Upper lobe of right lung (tissue), 1 donor: ENCODE measurements around the gene AP5S1. TPM values are rescaled to one million over a fixed set of nuclear protein-coding genes. Genes with fewer than 3 reads are reported as not detected.
"Not testable (repeated sequence)": the region's sequence is repeated elsewhere in the genome, so short reads cannot be mapped to it uniquely, and the experiment has no call there.

Experiments used
- ATAC-seq: fragments of 200-7000 bp; cut with Tn5 transposase; one replicate; pipeline ENCODE4 v1.9.1; 2020; ENCODE audit warnings: mild to moderate bottlenecking, moderate library complexity
- DNase-seq: peaks from one replicate; pipeline ENCODE4 v3.0.0-alpha.2; 2020
- H3K27ac ChIP-seq: fragments of 200-600 bp; one replicate; pipeline ENCODE4 v1.8.0; 2022
- H3K27me3 ChIP-seq: fragments of 200-600 bp; one replicate; pipeline ENCODE4 v1.8.0; 2022; ENCODE audit warnings: mild to moderate bottlenecking
- H3K36me3 ChIP-seq: fragments of 200-600 bp; one replicate; pipeline ENCODE4 v1.8.0; 2022
- H3K4me1 ChIP-seq: fragments of 200-600 bp; one replicate; pipeline ENCODE4 v1.8.0; 2022
- H3K4me3 ChIP-seq: fragments of 200-600 bp; one replicate; pipeline ENCODE4 v1.8.0; 2022; ENCODE audit warnings: mild to moderate bottlenecking
- H3K9me3 ChIP-seq: fragments of 200-600 bp; one replicate; pipeline ENCODE4 v1.8.0; 2022
- CTCF ChIP-seq: fragments of 200-600 bp; IDR thresholded peaks from one replicate; pipeline ENCODE4 v1.8.0; 2022; ENCODE audit warnings: antibody characterized with exemption
- intact Hi-C: fragments of 100-400 bp; cut with DNase I; formaldehyde crosslinking; loops from one replicate; pipeline ENCODE4 v1.11.0; 2022
- total RNA-seq: library from RNA; stranded (reverse); fragmentation: NEBNext Ultra II Directional; extraction: Animal tissue kit (Norgen Biotek cat#: 25700); gene quantifications from one replicate; pipeline ENCODE4 v1.2.1, GENCODE V29; 2021
- donor health status: DM: no; HTN: yes; CAD: no; lungs with severe emphysema.

AP5S1 gene
- total RNA-seq, 1 donor from 2014 or later = 13.1 TPM

- ATAC-seq = no peak
- Histone ChIP-seq H3K4me3 (no peak overlapping the region), H3K4me1 (peaks cover 18% of the 10 kb centered on the region), H3K27me3 (no peaks in the 10 kb centered on the region), H3K9me3 (no peaks in the 10 kb centered on the region), H3K36me3 (peaks cover 42% of the 10 kb centered on the region), H3K27ac (no peak overlapping the region)
- no peak for TF ChIP-seq CTCF
- intact Hi-C loops = loop anchor here (5.0 kb wide), 1 partner anchor 35 kb away; the partner anchor contains the start of gene CENPB
- DNase-seq = no peak
Observed at GRCh38 chr20:3821996-3822395, 1.6 kb downstream of the AP5S1 start.

GRCh38 chr20:3823881-3824280 is 3.5 kb downstream of the AP5S1 start:
- intact Hi-C loops = loop anchor here (5.0 kb wide), 1 partner anchor 37 kb away; the partner anchor contains the start of gene CENPB
- Histone ChIP-seq H3K4me1 (peaks cover 14% of the 10 kb centered on the region), H3K4me3 (no peak overlapping the region), H3K27ac (no peak overlapping the region), H3K9me3 (no peaks in the 10 kb centered on the region), H3K27me3 (no peaks in the 10 kb centered on the region), H3K36me3 (peaks cover 42% of the 10 kb centered on the region)
- ATAC-seq (no peak), DNase-seq (no peak)
- no peak for TF ChIP-seq CTCF

- Histone ChIP-seq H3K4me3 (no peak overlapping the region), H3K27me3 (no peaks in the 10 kb centered on the region), H3K36me3 (peaks cover 42% of the 10 kb centered on the region), H3K9me3 (no peaks in the 10 kb centered on the region), H3K4me1 (peaks cover 8% of the 10 kb centered on the region), H3K27ac (no peak overlapping the region)
- no peak for TF ChIP-seq CTCF
- intact Hi-C loops = no loop called here
- no peak for DNase-seq
- ATAC-seq = no peak
Observed at GRCh38 chr20:3825526-3825925, 5.2 kb downstream of the AP5S1 start.

GRCh38 chr20:3826420-3826819 is 6.1 kb downstream of the AP5S1 start:
- peaks cover 42% of the 10 kb centered on the region for H3K36me3 ChIP-seq

GRCh38 chr20:3828798-3829197 is 8.5 kb downstream of the AP5S1 start:
- no peak for TF ChIP-seq CTCF
- Histone ChIP-seq H3K27me3 (no peaks in the 10 kb centered on the region), H3K4me1 (no peaks in the 10 kb centered on the region), H3K27ac (no peak overlapping the region), H3K9me3 (no peaks in the 10 kb centered on the region), H3K4me3 (no peak overlapping the region), H3K36me3 (peaks cover 23% of the 10 kb centered on the region)
- no peak for ATAC-seq
- intact Hi-C loops = no loop called here
- DNase-seq = no peak

More at GRCh38 chr20:3826420-3826819, 6.1 kb downstream of the AP5S1 start:
- intact Hi-C loops = no loop called here
- DNase-seq = no peak
- Histone ChIP-seq H3K4me1 (peaks cover 3% of the 10 kb centered on the region), H3K27me3 (no peaks in the 10 kb centered on the region), H3K4me3 (no peak overlapping the region), H3K9me3 (no peaks in the 10 kb centered on the region), H3K27ac (no peak overlapping the region)
- no peak for TF ChIP-seq CTCF
- no peak for ATAC-seq

- intact Hi-C loops, DNase-seq, H3K27me3 ChIP-seq, H3K4me3 ChIP-seq, ATAC-seq, H3K4me1 ChIP-seq, H3K27ac ChIP-seq, H3K9me3 ChIP-seq: not testable (repeated sequence)
- H3K36me3 ChIP-seq = peaks cover 14% of the 10 kb centered on the region
Observed at GRCh38 chr20:3829891-3830290, 9.5 kb downstream of the AP5S1 start.
